Measurements from ENCODE around the gene SPATA2L.

The SPATA2L gene

DNA sequence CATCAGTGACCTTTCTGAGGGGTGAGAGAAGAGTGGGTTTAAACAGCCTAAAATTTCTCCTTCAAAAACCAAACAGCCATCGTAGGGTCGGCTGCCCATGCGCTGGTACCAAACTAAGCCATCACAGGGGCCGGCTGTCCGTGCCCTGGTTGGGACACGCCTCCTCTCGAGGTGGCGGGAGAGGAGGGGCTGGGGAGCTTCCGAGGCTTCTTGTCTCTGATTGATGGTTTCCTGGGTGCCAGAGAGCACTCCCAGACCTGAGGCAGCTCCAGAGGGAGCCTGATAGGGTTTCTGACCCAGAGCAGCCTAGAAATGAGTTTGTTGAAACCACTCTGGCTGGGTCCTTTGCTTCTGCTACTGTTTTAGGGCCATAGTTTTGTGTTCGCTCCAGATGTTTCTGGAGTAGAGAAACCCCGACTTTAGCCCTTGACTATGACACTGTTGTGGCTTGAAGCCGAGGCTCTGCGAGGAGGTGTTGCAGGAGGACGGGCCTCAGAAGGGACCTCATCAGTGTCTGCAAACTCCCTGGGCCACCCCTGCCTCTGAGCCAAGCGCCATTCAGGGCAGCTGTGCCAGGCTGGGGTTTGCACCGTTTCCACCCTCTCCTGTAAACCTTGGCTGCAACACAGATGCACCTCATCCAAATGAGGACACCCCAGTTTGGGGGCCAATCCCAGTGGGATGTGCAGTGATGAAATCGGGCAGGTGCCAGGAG, 26.1 kb upstream of the SPATA2L start:
- no peak for DNase-seq

DNA sequence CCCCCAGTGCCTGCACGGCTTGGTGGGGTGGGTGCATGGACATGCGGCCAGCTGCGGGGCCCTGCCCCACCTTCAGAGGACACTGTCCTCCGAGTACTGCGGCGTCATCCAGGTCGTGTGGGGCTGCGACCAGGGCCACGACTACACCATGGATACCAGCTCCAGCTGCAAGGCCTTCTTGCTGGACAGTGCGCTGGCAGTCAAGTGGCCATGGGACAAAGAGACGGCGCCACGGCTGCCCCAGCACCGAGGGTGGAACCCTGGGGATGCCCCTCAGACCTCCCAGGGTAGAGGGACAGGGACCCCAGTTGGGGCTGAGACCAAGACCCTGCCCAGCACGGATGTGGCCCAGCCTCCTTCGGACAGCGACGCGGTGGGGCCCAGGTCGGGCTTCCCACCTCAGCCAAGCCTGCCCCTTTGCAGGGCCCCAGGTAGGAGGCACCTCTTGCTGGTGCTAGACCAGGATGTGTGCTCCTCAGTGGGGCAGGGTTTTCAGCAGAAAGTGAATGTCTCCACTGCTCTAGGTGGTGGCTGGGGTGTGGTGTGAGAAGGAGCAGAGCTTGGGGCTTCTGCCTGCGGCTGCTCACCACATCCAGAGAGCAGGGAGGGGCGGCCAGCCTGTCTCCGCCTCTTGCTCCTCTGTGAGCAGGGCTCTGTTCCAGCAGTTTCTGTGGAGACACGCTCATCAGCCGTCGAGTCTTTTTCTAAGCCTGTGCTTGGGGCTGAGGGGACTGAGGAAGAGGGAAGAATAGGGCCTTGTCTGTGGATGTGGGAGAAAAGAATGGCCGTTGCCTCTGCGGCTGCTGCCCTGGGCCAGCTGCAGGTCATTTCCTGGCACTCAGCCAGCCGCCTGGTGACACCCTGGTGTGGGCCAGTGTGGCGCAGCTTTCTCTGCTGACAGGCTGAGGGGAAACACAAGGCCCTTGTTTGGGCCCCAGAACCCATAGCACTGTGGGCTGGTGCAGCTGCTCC, 22.1 kb upstream of the SPATA2L start:
- DNase-seq: no peak

DNA sequence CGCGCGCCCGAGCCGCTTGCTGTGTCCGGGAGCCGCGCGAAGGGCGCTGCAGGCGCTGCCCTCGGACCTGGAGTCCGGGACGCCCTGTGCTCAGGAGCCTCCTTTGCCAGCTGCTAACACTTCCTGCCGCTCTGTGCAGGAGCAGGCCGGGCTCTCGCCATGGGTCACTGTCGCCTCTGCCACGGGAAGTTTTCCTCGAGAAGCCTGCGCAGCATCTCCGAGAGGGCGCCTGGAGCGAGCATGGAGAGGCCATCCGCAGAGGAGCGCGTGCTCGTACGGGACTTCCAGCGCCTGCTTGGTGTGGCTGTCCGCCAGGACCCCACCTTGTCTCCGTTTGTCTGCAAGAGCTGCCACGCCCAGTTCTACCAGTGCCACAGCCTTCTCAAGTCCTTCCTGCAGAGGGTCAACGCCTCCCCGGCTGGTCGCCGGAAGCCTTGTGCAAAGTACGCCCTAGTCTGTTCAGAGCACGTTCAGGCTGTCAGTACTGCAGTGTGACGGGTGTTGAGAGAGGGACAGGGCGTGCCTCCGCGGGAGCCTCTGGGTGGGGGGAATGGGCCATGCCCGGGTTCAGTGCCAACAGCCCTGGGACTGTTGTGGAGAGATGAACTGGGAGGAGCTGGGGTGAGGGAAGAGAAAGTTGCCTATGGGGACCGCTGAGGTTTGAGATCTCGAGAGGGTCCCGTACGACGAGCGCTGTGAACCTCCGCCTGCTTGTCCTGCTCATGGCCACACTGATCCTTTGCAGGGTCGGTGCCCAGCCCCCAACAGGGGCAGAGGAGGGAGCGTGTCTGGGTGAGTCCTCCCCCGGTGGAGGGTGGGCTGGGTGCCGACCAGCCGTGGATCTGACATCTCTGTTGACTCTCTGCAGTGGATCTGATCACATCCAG, 21.1 kb upstream of the SPATA2L start:
- DNase-seq: no peak

DNA sequence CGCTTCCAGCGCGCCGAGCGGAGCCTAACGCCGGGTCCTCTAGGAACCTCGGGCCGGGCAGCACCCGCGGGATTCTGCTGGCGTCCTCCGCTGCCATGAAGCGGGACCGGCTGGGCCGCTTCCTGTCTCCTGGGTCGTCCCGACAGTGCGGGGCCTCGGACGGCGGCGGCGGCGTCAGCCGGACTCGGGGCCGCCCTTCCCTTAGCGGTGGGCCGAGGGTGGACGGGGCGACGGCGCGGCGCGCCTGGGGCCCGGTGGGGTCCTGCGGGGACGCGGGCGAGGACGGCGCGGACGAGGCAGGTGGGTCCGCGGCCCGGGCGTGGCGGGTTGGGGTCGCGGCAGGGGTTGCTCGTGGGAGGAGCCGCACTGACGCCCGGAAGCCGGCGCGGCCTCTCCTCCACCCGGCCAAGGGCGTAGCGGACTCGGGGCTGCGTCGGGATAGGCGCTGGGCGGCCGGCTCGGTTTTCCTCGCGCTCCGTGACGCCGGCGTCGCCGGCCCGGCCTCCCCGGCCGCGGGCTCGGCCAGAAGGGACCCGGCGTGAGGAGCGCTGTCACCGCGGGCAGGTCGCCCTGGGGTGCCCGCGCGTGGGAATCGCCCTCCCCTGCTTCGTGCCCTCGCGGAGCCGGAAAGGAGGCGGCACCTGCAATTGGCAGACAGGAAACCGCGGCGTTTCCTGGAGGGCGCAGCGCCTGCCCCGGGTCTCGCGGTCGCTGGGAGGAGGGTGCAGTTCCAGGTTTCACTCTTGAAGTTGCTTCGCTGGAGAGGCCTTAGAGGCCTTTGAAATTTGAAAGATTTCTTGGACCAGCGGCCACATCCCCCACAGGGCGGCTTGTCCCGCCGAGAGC, 20.3 kb upstream of the SPATA2L start:
- DNase-seq: no peak

DNA sequence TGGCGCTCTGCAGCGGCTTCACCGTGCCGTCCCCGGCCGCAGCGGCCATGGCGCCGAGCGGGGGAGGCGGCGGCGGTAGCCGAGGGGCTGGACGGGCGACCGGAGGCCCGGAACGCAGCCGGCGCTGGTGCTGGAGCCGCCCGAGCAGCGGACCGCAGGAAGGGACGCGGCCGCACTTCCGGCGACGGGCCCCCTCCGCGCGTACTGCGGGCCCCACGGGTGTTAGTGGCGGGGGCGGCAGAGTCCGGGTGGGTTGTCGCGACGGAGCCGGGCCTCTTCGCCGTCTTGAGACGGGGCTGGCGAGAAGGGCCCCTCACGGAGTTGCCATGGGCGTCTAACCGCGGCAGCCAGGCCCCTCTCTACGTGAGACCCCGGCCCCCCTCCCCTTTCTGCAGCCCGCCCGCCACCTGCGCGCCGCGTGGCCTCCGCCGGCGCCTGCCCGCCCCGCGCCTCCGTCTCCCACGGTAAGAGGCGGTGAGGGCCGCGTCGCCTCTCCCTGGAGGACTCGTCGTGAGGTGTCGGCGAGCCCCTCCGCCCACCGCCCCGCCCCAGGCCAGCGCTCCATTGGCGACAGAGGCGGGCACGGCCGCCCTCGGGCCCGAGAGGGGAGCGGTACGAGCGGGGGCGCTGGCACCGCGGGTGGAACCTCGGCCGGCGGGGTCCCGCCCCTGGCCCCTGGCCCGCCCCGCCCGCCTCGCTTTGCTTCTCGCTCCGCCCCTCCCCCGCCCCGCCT, 19.5 kb upstream of the SPATA2L start, which contains the start of the genes VPS9D1 and ZNF276:
TSS of gene VPS9D1 (minus strand) at position 86 of the 733 bp plus-strand sequence. CDS start at position 49, 37 bp downstream.
TSS of gene ZNF276 (plus strand) at position 725 of the 733 bp plus-strand sequence. CDS start 104 bp downstream, outside the sequence.
- no peak for DNase-seq

DNA sequence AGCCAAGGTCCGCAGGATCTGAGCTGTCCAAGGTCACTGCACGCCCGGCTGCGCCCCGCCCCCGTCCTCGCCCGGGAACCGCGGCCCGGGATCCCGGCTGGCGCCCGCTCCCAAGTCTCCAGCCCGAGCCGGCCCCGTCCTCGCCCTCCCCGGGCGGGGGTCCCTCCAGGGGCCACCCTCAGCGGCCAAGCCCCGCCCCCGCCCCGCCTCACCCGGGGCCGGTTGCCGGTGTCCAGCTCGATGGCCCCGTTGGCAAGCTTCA, 19.0 kb upstream of the SPATA2L start:
- no peak for DNase-seq

DNA sequence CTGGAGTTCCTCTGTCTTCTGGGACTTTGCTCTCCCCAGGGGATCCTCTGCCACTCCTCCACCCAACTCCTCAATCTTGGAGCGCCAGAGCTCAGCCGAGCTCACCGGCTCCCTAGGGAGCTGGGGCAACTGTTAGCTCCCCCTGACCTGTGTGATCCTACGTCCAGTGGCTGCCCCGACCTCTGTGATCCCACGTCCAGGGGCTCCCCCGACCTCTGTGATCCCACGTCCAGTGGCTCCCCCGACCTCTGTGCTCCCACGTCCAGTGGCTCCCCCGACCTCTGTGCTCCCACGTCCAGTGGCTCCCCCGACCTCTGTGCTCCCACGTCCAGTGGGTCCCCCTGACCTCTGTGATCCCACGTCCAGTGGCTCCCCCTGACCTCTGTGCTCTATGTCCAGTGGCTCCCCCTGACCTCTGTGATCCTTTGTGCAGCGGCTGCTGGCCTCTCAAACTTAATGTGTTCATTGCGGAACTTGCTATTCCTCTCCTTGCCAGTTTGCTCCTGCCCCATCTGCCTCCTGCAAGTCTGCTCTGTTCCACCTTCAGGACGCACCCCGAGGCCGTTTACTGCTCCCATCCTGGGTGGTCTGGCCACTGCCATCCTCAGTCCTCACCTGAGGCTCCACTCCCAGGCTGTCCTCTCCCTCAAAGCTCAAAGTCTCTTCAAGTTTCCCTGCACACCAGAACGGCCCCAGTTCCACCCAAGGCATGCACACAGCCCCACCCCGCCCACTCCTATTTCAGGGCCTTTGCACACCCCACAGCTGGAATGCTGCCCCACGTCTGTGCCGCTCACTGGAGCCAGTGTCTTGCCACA, 16.4 kb upstream of the SPATA2L start:
- DNase-seq: no peak

DNA sequence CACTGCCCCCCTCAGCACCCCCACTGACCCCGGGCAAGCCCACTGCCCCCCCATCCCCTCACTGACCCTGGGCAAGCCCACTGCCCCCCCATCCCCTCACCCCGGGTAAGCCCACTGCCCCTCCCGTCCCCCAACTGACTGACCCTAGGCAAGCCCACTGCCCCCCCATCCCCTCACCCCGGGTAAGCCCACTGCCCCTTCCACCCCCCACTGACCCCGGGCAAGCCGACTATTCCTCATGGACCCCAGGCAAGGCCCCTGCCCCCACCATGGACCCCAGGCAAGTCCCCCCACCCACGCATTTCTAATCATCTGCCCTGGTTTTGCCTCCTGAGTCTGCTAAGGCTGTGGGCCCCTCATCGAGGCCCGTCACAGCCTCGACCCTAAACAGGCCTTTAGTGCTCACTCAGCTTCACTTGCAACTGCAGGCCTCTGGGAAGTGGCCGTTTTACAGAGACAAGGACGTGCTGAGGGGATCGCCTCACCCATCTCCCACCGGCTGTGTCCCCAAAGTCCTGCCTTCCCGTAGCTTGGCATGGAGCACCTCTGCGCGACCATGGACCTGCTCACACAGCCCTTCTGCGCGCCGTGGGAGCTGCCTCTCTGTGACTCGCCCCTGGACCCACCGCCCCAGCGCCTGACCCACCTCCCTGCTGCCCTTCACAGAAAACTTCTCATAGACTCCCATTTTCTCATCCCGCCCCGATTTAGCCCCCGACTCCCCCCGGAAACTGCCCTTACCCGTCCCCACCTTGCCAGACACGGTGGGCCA, 15.6 kb upstream of the SPATA2L start:
- DNase-seq: no peak

DNA sequence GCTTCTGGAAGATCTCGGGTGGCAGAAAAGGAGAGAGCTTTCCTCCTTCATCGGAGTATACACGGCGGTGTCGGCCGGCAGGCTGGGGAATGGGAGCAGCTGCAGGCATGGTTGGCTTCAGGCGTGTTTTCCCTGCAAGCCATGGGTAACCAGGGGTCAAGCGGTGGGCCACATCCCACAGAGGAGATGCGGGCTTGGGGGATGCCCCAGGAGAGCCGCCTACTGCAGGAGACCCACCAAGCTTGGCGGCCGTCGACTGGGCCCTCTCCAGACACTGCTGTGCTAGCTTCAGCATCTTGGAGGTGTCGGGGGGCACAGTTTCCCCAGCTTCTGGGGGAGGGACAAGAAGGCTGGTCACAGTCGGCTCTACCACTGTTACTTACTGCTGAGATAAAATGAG, 15.0 kb upstream of the SPATA2L start:
- DNase-seq: no peak

DNA sequence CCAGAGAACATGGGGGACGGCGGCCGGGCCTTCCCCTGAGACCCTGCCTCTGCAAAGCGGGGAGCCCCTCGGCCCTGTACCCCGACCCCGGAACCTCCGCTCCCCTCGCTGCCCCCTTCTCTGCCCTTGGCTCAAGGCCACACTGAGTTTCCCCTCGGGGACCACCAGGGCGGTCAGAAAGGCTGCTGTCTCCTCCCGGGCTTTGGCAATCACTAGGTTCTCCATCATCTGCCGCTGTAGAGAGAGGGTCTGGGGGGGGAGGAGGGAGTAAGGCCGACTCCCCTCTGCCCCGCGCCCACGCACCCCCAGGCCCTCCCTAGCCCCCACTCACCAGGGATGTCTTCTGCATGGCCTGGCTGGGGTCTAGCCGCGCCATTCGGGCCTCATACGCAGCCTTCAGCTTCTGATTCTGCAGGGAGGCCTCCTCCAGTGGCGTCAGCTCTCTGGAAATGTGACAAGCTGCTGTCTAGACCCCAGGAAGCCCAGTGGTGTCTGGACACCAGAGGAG, 10.8 kb upstream of the SPATA2L start:
- DNase-seq: no peak

DNA sequence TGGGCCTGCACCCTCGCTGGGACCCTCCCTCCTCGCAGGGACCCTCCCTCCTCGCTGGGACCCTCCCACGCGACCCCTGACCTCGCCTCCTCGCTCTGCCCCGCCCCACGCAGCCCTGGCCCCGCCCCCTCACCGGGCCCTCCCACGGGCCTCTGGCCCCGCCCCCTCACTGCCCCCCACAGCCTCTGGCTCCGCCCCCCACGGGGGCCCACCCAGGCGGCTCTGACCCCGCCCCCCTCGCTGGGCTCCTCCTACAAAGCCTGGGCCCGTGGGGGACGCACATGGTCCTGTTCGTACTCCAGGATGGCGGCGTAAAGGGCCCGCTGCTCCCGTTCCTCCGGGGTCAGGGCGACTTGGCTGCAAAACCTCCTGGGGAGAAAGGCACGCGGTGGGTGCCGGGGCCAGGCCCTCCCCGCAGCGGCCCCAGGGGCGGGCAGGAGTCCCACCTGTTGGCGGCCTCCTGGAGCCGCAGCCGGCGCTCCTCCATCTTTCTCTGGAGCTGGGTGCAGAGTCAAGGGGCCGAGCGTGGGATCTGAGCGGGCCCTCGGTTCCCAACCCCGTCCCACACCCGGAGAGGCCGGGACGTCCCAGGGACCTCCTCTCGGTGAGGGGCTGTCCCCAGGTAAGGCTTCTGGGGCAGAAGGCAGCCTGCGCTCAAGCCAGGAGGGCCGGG, 10.2 kb upstream of the SPATA2L start:
- DNase-seq: no peak

DNA sequence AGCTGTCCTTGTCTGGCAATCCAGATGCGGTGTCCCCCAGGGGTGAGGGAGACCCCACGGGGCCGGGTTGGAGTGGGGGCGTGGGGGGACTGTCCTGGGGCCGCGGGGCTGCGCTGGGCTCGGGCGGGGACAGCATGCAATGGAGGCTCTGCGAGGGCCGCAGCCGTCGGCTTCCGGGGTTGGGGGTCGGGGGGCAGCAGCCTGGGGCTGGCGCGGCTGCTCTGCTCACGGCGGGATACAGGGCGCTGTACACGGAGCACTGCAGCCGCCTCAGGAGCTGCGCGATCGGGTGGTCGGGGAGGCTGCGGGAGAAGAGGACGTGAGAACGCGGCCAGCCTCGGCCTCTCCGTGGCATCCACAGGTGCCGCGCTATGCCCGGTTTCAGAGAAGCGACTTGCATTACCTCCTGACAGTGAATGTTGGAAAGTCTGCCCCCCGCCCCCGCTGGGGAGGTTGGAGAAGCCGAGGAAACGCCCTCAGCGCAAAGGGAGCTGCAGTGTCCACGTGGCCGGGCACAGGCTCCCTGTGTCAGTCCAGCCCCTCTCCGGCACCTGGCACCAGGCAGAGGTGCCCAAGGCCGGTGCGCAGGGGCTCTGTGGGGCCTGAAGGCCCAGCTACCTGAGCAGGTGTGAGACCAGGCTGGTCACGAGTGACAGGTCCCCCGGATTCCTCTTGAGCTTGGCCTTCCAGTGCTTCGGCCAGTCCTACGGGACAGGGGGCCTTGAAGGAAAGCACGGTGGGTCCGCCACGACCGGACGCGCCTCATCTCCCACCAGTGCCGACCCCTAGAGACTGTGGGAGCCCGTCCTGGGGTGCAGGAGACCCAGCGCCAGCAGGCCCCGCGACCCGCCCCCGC, 9.4 kb upstream of the SPATA2L start:
- no peak for DNase-seq

DNA sequence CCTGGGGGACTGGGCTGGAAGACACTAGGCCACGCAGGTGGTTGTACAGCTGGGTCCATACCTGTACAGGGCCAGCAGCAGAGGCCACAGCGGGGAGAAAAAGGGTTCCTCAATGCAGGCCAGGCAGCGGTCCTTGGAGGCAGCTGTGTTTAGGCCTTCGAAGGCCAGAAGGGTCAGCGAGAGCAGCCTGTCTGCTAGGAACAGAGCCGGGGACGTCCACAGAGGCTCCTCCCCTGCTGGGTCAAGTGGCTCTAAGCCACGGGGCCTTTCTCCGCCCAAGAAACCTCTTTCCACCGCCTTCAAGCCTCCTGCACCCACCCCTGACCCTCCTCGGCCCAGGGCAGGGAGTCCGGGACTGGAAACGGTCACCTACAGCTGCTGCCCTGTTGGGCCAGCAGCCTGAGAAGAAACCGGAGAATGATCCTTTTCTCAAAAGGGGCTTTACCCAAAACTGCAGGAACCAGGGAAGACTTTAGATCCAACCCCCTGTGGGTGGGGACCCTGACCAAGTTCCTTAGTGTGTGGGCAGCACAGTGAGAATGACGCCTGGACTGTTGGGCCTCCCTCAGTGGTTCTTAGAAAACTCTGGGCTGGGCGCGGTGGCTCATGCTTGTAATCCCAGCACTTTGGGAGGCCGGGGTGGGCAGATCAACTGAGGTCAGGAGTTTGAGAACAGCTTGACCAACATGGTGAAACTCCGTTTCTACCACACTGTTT, 8.4 kb upstream of the SPATA2L start:
- no peak for DNase-seq

DNA sequence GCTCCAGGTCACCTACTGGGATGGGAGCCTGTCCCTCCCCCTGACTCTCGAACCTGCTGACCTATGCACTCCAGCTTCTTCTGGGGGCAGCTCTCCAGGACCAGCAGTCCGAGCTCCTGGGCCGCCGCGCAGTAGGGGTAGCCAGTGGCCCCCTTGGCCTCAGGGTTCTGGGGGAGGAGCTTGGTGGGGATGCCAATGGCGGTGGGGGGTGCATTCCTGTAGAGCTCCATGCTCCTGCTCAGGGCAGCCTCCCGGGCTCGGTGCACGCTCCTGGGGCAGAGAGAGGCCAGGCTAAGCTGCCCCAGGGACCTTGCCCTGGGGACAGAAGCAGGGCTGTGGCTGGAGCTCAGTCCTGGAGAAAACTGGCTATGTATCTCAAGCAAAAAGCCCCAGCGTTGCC, 7.7 kb upstream of the SPATA2L start:
- no peak for DNase-seq

DNA sequence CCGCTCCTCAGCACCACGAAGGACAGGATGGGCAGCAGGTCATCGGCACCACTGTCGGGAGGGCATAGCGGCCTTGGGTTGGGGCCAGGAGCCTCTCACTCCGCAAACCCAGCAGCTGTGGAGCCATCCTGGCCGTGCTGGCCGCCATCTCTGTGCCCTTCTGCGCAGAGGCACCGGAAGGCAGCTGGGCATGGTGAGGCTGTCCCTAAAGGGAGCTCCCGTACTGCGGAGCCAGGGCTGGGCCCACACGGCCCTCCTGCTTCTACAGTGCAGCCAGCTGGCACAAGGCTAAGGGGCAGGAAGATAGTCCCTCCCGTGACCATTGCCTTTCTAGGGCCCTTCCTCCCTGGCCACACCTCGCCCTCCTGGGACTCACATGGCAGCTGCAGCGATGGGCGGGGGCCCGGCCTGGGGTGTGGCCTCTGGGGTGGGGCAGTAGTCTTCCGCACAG, 7.0 kb upstream of the SPATA2L start:
- no peak for DNase-seq

DNA sequence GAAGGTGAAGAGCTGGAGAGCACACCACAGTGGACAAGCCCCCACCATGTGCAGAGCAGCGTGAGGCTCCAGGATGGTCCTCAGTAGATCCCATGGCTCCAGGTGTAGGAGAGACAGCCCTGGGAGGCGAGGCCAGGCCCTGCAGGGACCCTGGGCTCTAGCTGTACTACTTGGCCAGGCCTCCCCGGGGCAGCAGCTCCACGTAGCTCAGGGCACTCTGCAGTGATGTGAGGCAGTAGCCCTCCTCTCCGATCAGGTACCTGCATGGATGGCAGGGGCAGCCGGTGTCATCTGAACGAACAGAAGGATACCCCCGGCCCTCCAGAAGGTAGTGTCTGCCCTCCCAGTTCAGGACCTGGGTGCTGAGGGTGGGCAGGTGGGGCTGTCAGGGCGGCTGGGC, 6.2 kb upstream of the SPATA2L start:
- DNase-seq: no peak

All from NCI-H524 treated with DMSO at 0.1 percent for 48 hours (cell line).